GM19043 (cell line): ENCODE measurements around the gene DIDO1.
"Not testable (repeated sequence)": the region's sequence is repeated elsewhere in the genome, so short reads cannot be mapped to it uniquely, and the experiment has no call there.

Experiments used
- ATAC-seq: cut with Tn5 transposase; IDR thresholded peaks from one replicate; pipeline ENCODE4 v1.9.1; 2021; ENCODE audit warnings: low read depth; ENCODE audit not compliant: unreplicated experiment

The DIDO1 gene

GRCh38 chr20:62962891-62963613 is 36.7 kb upstream of the DIDO1 start:
- ATAC-seq = no peak

- ATAC-seq = no peak
These were observed 36.0 kb upstream of the DIDO1 start for GRCh38 chr20:62962221-62962879.

- ATAC-seq = no peak
These were observed 35.5 kb upstream of the DIDO1 start for GRCh38 chr20:62961799-62962198.

GRCh38 chr20:62961310-62961783 is 35.0 kb upstream of the DIDO1 start:
- ATAC-seq = no peak

GRCh38 chr20:62960446-62961309 is 34.4 kb upstream of the DIDO1 start:
- ATAC-seq = not testable (repeated sequence)

GRCh38 chr20:62959998-62960436 is 33.7 kb upstream of the DIDO1 start:
- ATAC-seq = no peak

GRCh38 chr20:62959101-62959971 is 33.0 kb upstream of the DIDO1 start:
- ATAC-seq = no peak

GRCh38 chr20:62958388-62959100 is 32.2 kb upstream of the DIDO1 start:
- ATAC-seq = no peak

- no peak for ATAC-seq
These were observed 31.1 kb upstream of the DIDO1 start for GRCh38 chr20:62957136-62958117.

GRCh38 chr20:62956387-62957135 is 30.3 kb upstream of the DIDO1 start:
- no peak for ATAC-seq

GRCh38 chr20:62955519-62956386 is 29.4 kb upstream of the DIDO1 start:
- ATAC-seq = no peak

- ATAC-seq = peak; percentile 79
These were observed 27.8 kb upstream of the DIDO1 start for GRCh38 chr20:62953839-62954703.

- ATAC-seq = no peak
These were observed 26.9 kb upstream of the DIDO1 start for GRCh38 chr20:62952968-62953838.

- peak; percentile 46 for ATAC-seq
These were observed 26.2 kb upstream of the DIDO1 start, which contains the start of gene SLC17A9 for GRCh38 chr20:62952373-62952967. Gene SLC17A9 (plus strand): TSS chr20:62952709. CDS start chr20:62952831, 122 bp downstream.
